GM21526 (cell line): Measurements from ENCODE around the gene RNF208.

Experiments used
- ATAC-seq: cut with Tn5 transposase; IDR thresholded peaks from one replicate; pipeline ENCODE4 v1.9.1; 2021; ENCODE audit warnings: moderate library complexity; ENCODE audit not compliant: unreplicated experiment, low FRiP score

Gene RNF208

GRCh38 chr9:137228506-137228967 is 6.5 kb upstream of the RNF208 start:
- ATAC-seq = no peak

- no peak for ATAC-seq
Observed at GRCh38 chr9:137227853-137228505, 5.9 kb upstream of the RNF208 start.

DNA sequence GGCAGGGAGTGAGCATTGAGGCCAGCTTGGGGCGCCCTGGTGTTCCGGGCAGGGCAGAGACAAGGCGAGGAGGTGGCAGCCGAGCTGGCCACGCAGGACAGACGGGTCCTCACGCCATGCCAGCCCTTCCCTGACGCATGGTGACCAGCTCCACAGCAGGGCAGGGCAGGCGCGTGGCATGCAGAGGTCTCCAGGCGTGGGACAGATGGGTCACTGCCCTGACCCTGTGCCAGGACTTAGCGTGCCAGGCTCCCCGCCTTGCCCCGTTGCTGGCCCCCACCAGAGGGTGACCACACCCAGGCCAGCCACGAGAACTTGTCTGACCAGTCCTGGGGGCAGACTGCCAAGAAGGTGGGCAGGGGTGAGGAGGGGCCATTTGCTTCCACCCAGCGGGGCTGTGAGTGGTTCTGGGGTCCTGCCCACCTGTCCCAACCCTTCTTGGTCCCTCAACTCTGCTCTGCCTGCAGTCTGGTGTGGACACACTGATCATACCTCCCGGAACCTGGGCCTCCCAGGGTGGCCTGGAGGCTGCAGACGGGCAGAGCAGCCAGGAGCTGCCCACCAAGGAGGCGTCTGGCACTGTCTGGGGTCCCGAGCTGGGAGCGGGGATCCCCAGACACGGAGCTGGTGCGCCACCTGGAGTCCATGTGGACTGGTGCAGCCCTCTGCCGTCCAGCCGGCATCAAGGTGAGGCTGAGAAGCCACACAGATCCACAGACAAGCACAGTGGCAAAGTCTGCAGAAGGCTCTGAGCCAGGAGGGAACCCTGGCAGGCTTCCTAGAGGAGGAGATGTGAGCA is 5.2 kb upstream of the RNF208 start, which contains the start of gene RNF224:
RNF224 (plus strand) TSS at position 449 of the 799 bp plus-strand sequence. CDS start 834 bp downstream, outside the sequence.
- ATAC-seq = no peak

GRCh38 chr9:137226338-137227053 is 4.5 kb upstream of the RNF208 start:
- ATAC-seq = no peak

DNA sequence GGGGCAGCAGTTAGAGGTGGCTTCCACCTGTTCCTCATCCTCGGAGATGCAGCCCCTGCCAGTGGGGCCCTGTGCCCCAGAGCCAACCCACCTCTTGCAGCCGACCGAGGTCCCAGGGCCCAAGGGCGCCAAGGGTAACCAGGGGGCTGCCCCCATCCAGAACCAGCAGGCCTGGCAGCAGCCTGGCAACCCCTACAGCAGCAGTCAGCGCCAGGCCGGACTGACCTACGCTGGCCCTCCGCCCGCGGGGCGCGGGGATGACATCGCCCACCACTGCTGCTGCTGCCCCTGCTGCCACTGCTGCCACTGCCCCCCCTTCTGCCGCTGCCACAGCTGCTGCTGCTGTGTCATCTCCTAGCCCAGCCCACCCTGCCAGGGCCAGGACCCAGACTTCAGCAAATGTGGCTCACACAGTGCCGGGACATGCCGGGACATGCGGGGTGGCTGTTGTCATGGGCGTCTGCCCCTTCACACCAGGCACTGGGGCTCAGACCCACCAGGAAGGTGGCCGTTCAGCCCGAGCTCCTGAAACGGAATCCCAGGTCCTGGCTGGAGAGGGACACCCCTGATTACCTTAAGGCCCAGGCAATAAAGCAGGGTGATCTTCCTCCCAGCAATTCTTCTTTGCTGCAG is 3.8 kb upstream of the RNF208 start:
- ATAC-seq = no peak

DNA sequence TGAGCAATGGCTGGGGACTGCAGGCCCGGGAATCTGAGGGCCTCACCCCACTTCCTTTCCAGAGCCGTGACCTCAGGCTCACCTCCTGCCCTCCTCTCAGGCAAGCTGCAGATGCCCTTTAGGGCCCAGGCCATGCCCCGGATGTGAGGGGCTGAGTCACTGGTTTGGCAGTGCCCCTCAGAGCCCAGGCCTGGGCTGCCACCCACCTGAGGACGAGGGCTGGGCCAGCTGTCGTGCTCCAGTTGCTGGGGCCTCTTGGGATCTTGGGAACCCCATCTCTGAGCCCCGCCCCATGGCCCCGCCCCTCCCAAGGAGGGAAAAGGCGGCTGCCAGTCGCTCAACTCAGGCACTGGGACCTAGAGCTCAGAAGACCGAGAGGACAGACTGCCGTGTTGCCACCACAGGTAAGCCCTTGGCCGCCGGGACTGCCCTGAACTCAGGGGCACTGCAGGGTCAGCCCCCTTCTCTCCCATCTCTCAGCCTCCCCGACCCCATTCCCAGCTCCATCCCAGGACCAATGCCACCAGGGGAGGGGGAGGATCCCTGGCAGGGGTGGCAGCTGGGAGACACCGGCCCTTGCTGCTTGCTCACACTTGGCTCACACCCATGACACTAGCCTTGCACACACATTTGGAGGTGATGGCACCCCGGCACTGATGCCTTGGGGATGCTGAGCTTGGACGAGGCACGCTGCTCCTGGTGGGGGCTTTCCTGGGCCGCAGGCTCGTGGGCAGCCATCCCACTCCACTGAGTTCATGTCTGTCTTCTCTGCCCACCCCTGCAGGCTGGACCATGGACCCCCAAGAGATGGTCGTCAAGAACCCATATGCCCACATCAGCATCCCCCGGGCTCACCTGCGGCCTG is 3.0 kb upstream of the RNF208 start, which contains the start of gene CYSRT1:
CYSRT1 (plus strand) TSS at position 345 of the 865 bp plus-strand sequence; CDS start at position 793, 448 bp downstream.
- no peak for ATAC-seq

DNA sequence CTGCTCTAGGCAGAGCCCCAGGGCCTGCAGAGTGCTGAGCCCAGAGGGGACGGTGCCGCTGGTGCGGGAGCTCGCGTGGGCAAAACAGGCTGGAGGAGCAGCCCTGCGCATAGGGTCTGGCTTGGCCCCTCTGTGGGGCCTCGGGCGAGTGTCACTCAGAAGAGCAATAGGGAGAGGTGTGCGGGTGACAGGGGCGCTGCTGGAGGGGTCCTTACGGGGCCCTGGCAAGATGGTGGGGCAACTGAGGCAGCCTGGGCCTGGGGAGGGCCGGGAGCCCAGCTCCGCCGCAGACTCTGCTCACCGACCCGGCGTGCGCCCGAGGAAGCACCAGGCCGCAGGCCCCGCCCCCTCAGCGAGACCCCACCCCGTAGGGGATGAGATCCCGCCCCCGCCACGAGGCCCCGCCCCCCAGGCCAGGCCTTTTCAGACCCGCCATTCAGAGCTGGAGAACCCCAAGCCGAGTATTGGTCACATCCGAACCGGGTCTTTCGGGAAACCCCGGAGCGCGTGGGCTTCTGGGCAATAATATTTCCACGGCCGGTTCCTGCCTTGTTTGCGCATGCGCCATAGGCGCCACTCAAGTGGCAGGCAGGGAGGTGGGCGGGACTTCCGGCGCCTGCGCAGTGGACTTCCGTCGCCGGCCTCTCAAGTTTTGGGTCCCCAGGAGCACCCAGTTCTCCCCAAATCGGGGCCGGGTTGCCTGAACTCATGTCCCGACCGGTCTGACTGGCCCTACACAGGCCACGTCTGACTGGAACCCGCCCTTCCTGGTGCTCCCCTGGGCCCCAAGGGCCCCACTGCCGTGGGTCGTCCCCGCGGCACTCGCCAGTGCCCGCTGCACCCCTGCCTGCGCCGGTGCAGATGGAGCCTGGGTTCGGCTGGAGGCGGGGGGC is 1.3 kb upstream of the RNF208 start:
- ATAC-seq = peak; percentile 55

DNA sequence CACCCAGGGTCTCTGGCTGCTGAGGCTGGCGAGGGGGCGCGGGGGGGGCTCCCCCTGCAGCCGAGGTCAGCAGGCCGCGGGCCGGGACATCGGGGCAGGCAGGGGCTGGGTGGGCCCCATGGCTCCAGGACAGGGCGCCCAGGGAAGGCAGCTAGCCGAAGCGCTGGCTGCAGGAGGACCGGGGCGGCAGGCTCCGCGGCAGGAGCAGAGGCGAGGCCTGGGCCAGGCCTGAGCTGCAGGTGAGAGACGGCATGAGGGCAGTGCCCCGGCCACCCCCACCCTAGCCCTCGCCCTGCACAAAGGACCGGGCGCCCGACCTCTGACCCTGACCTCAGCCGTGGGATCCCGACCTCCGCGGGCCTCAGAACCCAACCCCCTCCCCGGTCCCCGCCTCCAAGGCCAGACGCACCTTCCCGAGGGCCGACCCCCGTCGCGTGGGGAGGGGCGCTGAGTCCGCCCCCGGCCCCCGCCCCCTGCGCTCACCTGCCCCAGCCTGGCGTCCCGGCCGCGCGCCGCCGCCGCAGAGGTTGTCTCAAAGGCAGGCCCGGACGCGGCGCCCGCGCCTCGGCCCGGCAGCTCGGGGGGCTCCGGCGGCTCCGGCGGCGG is 431 bp downstream of the RNF208 start:
- no peak for ATAC-seq

DNA sequence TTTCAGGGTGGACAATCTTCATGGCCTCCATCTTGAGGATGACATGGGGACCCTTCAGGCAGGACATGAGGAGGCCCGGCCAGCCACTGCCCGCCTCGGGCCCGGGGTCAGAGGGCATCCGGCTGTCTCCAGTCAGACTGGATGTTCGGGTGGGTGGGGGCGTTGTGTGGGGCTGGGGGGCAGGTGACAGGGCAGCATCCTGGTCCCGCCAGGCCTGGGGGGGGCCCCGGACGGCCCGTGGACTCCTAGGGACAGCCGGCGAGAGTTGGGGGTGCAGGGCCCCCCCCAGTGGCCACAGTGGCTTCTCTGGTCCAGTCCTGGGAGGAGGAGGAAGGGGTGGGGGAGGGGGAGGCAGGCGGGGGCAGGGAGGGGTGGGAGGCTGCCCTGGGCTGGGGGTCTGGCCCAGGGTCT is 940 bp downstream of the RNF208 start:
- ATAC-seq = no peak

DNA sequence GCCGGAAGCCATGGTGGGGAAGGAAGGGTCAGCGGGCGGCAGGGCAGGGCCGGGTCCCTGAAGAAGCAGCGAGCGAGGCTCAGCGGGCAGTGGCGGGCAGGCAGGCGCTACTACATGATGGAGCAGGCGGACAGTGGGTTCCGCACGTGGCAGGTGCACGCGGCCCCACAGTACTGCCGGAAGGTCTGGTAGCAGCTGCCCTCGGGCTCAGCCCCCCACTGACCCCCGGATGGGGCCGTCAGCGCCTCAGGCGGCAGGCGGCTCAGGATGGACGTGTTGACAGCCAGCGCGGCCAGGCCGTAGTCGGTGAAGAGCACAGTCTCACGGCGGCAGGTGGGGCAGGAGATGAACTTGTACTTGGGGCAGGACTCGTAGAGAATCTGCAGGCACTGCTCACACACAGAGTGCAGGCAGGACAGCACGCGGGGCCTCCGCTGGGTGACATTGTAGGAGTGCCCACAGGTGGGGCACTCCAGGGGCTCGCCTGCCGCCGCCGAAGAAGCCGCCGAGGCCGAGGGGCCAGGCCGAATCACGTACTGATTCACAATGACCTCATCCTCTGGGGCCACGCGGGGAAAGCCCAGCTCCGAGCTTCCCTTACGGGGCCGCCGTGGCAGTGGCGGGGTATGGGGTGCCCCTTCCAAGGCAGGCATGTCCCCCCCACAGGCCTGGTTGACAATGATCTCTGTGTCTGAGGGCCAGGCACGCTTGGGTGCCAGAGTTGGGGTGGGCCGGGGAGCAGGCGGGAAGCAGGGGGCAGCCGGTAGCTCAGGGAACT is 1.5 kb downstream of the RNF208 start:
- ATAC-seq = no peak

GRCh38 chr9:137219757-137220316 is 2.2 kb downstream of the RNF208 start:
- ATAC-seq = no peak

- ATAC-seq = no peak
Observed at GRCh38 chr9:137218754-137219271, 3.2 kb downstream of the RNF208 start.

GRCh38 chr9:137218212-137218753 is 3.8 kb downstream of the RNF208 start:
- no peak for ATAC-seq

GRCh38 chr9:137217276-137218211 is 4.5 kb downstream of the RNF208 start:
- no peak for ATAC-seq

GRCh38 chr9:137216188-137216965 is 5.7 kb downstream of the RNF208 start:
- ATAC-seq = no peak
